ENCODE measurements around the gene SLC37A2. TPM values are rescaled to one million over a fixed set of nuclear protein-coding genes. Genes with fewer than 3 reads are reported as not detected.

Gene SLC37A2
- total and polyA plus RNA-seq, 2 of the 4 experiments (the other 2 are of a cell fraction) = 0.72 to 1.1 TPM

DNA sequence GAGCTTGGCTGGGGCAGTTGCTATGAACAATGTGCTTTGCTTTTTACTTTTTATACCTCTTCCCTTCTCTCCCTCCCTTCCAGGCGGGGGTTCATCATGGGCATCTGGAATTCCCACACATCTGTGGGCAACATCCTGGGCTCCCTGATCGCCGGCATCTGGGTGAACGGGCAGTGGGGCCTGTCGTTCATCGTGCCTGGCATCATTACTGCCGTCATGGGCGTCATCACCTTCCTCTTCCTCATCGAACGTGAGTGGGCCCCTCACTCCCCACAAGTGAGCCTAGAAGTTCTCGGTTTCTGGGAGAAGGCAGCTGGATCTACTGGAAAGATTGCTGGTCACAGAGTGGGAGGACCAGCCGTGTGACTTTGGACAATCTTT lies 17.4 kb downstream of the SLC37A2 start:
- Histone ChIP-seq H3K9me1 (ENCODE audit: insufficient read depth, low read length) (peaks cover 19% of the 10 kb centered on the region), H2AFZ (replicated peaks; ENCODE audit: low read length, poor library complexity) (no peak overlapping the region), H3K4ac (ENCODE audit: low read depth, low read length) (no peak overlapping the region), H3K23ac (ENCODE audit: low read depth, low read length) (no peak overlapping the region), H3K79me1 (ENCODE audit: low read depth in 1 of 2, low read length in 2 of 2) (no peaks in the 10 kb centered on the region), H2BK15ac (ENCODE audit: low read depth, low read length) (no peak overlapping the region), H2BK5ac (ENCODE audit: low read depth, low read length, poor library complexity, severe bottlenecking) (no peak overlapping the region), H3K36me3 (ENCODE audit: control insufficient read depth, insufficient read depth, low read length) (no peaks in the 10 kb centered on the region), H2AK5ac (ENCODE audit: low read depth, low read length) (no peak overlapping the region), H4K20me1 (ENCODE audit: insufficient read depth, low read length) (no peaks in the 10 kb centered on the region), H2BK120ac (ENCODE audit: low read depth, low read length) (no peak overlapping the region), H3K27me3 (ENCODE audit: control insufficient read depth, insufficient read depth, low read length) (no peaks in the 10 kb centered on the region), H3K56ac (ENCODE audit: extremely low read depth, insufficient read depth, low read length) (no peak overlapping the region), H4K5ac (ENCODE audit: low read depth, low read length) (no peak overlapping the region), H2AK9ac (replicated peaks; ENCODE audit: low read depth, low read length, poor library complexity) (no peak overlapping the region), H4K8ac (ENCODE audit: low read depth in 2 of 2, low read length in 2 of 2) (no peak overlapping the region), H3K14ac (replicated peaks; ENCODE audit: low read depth, low read length) (no peak overlapping the region), H3K9me3 (ENCODE audit: control insufficient read depth, insufficient read depth, low read length) (no peaks in the 10 kb centered on the region), H3K9ac (ENCODE audit: low read depth, low read length) (no peak overlapping the region), H3K27ac (ENCODE audit: insufficient read depth, low read length) (no peak overlapping the region), H3K4me1 (ENCODE audit: control insufficient read depth, insufficient read depth, low read length) (peaks cover 11% of the 10 kb centered on the region), H3K4me3 (ENCODE audit: insufficient read depth, low read depth, low read length) (no peak overlapping the region), H3K18ac (ENCODE audit: low read depth, low read length) (no peak overlapping the region), H2BK20ac (ENCODE audit: low read depth, low read length) (no peak overlapping the region), H3K4me2 (ENCODE audit: low read depth, low read length) (no peak overlapping the region), H4K91ac (ENCODE audit: insufficient read depth, low read depth, low read length) (no peak overlapping the region)
- intact Hi-C loops (cut with micrococcal nuclease) (no loop called here), in situ Hi-C loops (cut with MboI; ENCODE audit: low sequenced_read_pairs) (no loop called here), dilution Hi-C loops (cut with HindIII; ENCODE audit: low sequenced_read_pairs, unreplicated experiment) (no loop called here)
- TF ChIP-seq POLR2A (IDR thresholded peaks at IDR 0.05; ENCODE audit: low read depth, low read length) (no peak), MXI1 (IDR thresholded peaks at IDR 0.05; ENCODE audit: borderline replicate concordance, low read depth, low read length) (no peak), FOS (IDR thresholded peaks at IDR 0.05; ENCODE audit: low read depth, low read length) (no peak), MAZ (IDR thresholded peaks at IDR 0.05; ENCODE audit: borderline replicate concordance, low read depth, low read length) (no peak)
- TF ChIP-seq, protein P1, sequence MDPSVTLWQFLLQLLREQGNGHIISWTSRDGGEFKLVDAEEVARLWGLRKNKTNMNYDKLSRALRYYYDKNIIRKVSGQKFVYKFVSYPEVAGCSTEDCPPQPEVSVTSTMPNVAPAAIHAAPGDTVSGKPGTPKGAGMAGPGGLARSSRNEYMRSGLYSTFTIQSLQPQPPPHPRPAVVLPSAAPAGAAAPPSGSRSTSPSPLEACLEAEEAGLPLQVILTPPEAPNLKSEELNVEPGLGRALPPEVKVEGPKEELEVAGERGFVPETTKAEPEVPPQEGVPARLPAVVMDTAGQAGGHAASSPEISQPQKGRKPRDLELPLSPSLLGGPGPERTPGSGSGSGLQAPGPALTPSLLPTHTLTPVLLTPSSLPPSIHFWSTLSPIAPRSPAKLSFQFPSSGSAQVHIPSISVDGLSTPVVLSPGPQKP (IDR thresholded peaks at IDR 0.05; ENCODE audit: borderline replicate concordance, low read depth, low read length) = no peak
- no TSS peak for BruUV-seq (replicated peaks)
- POLR2A ChIA-PET (ENCODE audit: unreplicated experiment) = no interaction called here
- no peak for DNase-seq
- no peak for ATAC-seq (ENCODE audit: low read depth)
- CTCF ChIA-PET = no interaction called here
- WGBS, 2 experiments (ENCODE audit: extremely low coverage in 2 of 2, insufficient read length in 1 of 2) = 98% methylated on average over 8 of the region's 12 CpGs; no CpG with 5 or more reads in 1 of the 2 experiments

Measured in IMR-90 (cell line).